ENCODE results near the gene TRIM63. TPM values are rescaled to one million over a fixed set of nuclear protein-coding genes. Genes with fewer than 3 reads are reported as not detected.

TRIM63 gene
- total RNA-seq, 2 experiments from 2014 or later: not detected

GRCh38 chr1:26031611-26032220 is 35.7 kb downstream of the TRIM63 start:
- no peak for DNase-seq (ENCODE audit: low spot score)
- intact Hi-C loops (cut with micrococcal nuclease; ENCODE audit: unreplicated experiment): no loop called here
- H2AFZ ChIP-seq (ENCODE audit: low read length): no peak overlapping the region
- H3K4me2 ChIP-seq (ENCODE audit: low read length): no peak overlapping the region
- H3K79me2 ChIP-seq (ENCODE audit: insufficient read depth, low read depth, low read length): no peaks in the 10 kb centered on the region
- no peaks in the 10 kb centered on the region for H3K9me3 ChIP-seq (ENCODE audit: low read length)
- H4K20me1 ChIP-seq (ENCODE audit: insufficient read depth, low read length): no peaks in the 10 kb centered on the region
- CTCF ChIA-PET (ENCODE audit: unreplicated experiment): no interaction called here
- H3K36me3 ChIP-seq (ENCODE audit: insufficient read depth, low read length): no peaks in the 10 kb centered on the region
- H3K4me1 ChIP-seq (ENCODE audit: insufficient read depth, low read length, poor library complexity, severe bottlenecking): peaks cover 7% of the 10 kb centered on the region
- no peak overlapping the region for H3K4me3 ChIP-seq (ENCODE audit: low read depth, low read length, poor library complexity, severe bottlenecking)
- POLR2A ChIA-PET: no interaction called here
- no peak overlapping the region for H3K27ac ChIP-seq (ENCODE audit: low read depth, low read length, poor library complexity, severe bottlenecking)
- BruUV-seq (replicated peaks): no TSS peak
- no peaks in the 10 kb centered on the region for H3K9me2 ChIP-seq (ENCODE audit: insufficient read depth, low read length)
- TF ChIP-seq CTCF (conservative IDR thresholded peaks at IDR 0.05; ENCODE audit: low read length) (no peak), EZH2phosphoT487 (IDR thresholded peaks at IDR 0.05; ENCODE audit: borderline replicate concordance, low read depth, low read length) (no peak)

- Histone ChIP-seq H3K9me2 (ENCODE audit: insufficient read depth, low read length) (no peaks in the 10 kb centered on the region), H3K27ac (ENCODE audit: low read depth, low read length, poor library complexity, severe bottlenecking) (no peak overlapping the region), H3K36me3 (ENCODE audit: insufficient read depth, low read length) (no peaks in the 10 kb centered on the region), H3K4me2 (ENCODE audit: low read length) (no peak overlapping the region), H3K4me1 (ENCODE audit: insufficient read depth, low read length, poor library complexity, severe bottlenecking) (peaks cover 7% of the 10 kb centered on the region), H2AFZ (ENCODE audit: low read length) (no peak overlapping the region), H3K4me3 (ENCODE audit: low read depth, low read length, poor library complexity, severe bottlenecking) (no peak overlapping the region), H4K20me1 (ENCODE audit: insufficient read depth, low read length) (no peaks in the 10 kb centered on the region), H3K79me2 (ENCODE audit: insufficient read depth, low read depth, low read length) (no peaks in the 10 kb centered on the region), H3K9me3 (ENCODE audit: low read length) (no peaks in the 10 kb centered on the region)
- no TSS peak for BruUV-seq (replicated peaks)
- no peak for DNase-seq (ENCODE audit: low spot score)
- intact Hi-C loops (cut with micrococcal nuclease; ENCODE audit: unreplicated experiment): no loop called here
- ChIA-PET POLR2A (no interaction called here), CTCF (ENCODE audit: unreplicated experiment) (no interaction called here)
- TF ChIP-seq EZH2phosphoT487 (IDR thresholded peaks at IDR 0.05; ENCODE audit: borderline replicate concordance, low read depth, low read length) (no peak), CTCF (conservative IDR thresholded peaks at IDR 0.05; ENCODE audit: low read length) (no peak)
These were observed 36.2 kb downstream of the TRIM63 start for GRCh38 chr1:26031196-26031595.

- TF ChIP-seq EZH2phosphoT487 (IDR thresholded peaks at IDR 0.05; ENCODE audit: borderline replicate concordance, low read depth, low read length) (no peak), CTCF (conservative IDR thresholded peaks at IDR 0.05; ENCODE audit: low read length) (peak; percentile 51)
- no peaks in the 10 kb centered on the region for H4K20me1 ChIP-seq (ENCODE audit: insufficient read depth, low read length)
- H3K4me3 ChIP-seq (ENCODE audit: low read depth, low read length, poor library complexity, severe bottlenecking): no peak overlapping the region
- H2AFZ ChIP-seq (ENCODE audit: low read length): no peak overlapping the region
- no peaks in the 10 kb centered on the region for H3K79me2 ChIP-seq (ENCODE audit: insufficient read depth, low read depth, low read length)
- POLR2A ChIA-PET: interaction anchor here (0.7 to 1.2 kb wide), 3 partner anchors 28 to 204 kb away, joined by 3 to 4 read pairs (median 3); partner anchors contain the start of gene CEP85
- H3K36me3 ChIP-seq (ENCODE audit: insufficient read depth, low read length): no peaks in the 10 kb centered on the region
- no peak overlapping the region for H3K4me2 ChIP-seq (ENCODE audit: low read length)
- CTCF ChIA-PET (ENCODE audit: unreplicated experiment): no interaction called here
- no peaks in the 10 kb centered on the region for H3K9me2 ChIP-seq (ENCODE audit: insufficient read depth, low read length)
- DNase-seq (ENCODE audit: low spot score): no peak
- H3K4me1 ChIP-seq (ENCODE audit: insufficient read depth, low read length, poor library complexity, severe bottlenecking): peaks cover 6% of the 10 kb centered on the region
- H3K9me3 ChIP-seq (ENCODE audit: low read length): no peaks in the 10 kb centered on the region
- no TSS peak for BruUV-seq (replicated peaks)
- H3K27ac ChIP-seq (ENCODE audit: low read depth, low read length, poor library complexity, severe bottlenecking): no peak overlapping the region
- intact Hi-C loops (cut with micrococcal nuclease; ENCODE audit: unreplicated experiment): no loop called here
These were observed 37.5 kb downstream of the TRIM63 start for GRCh38 chr1:26029864-26030481.

Measured in OCI-LY7 (cell line).